Cerebellar nuclear complex (tissue), 1 donor: ENCODE data around the gene GTSF1L.

Experiments used
- DNase-seq, 2 experiments: peaks; one replicate each; lab custom pipeline; 2025; lab: John Stamatoyannopoulos, UW

Gene GTSF1L

DNA sequence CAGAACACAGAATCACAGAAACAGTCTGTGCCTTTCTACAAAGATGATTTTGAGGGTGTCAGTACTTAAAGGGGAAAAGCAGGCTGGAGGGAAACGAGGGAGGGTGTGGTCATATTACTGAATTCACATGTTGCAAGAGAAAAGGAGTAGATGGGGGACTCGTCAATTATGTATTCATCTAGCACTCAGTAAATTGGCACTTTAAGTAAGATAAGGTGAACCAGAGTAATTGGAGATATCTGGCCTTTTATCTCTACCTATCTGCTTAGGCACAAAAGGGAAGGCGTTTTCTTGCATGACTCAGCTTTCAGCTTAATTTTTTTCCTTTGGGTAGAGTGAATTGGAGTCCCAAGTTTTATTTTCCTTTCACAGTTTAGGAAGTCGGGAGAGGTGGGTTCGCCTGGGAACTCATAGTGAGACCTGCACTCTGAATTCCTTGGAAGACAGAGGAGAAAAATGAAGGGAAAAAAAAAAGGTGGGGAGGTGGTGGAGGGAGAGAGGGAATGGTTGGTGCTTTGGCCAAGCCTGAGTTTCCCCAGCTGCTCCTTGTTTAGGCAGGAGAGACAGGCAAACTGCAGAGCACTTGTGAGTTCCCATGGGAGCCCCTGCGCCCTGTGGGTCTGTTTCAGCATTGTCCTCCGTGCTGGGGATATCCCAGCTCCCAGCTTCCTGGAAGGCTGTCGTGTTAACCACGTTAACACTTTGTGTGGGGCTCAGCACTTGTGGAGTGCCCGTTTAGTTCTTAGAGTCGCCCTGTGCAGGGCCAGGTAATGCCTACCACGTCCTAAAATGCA is 19.7 kb upstream of the GTSF1L start:
- DNase-seq, result no peak

- no peak for DNase-seq
Observed at GRCh38 chr20:43744966-43745730, 18.3 kb upstream of the GTSF1L start.

DNA sequence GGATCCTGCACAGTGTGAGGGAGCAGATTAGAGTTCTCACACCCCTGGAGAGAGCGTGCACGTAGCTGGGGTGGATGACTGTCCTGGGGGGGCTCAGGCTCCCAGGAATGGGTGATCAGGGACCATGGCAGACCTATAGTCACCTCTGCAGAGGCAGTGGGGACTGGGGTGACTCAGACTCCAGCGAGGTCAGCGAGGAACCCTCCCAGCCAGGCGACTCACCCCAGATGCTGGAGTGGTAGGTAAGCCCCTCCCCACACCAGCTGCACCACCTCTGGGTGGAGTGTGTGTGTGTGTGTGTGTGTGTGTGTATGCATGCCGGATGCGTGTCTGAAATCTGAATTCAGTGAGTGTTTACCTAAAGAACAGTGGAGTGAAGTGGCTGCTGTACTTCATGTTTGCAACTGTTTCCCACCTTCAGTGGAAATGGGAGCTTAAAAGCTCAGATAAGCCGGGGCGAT is 17.4 kb upstream of the GTSF1L start:
- DNase-seq, result no peak

- DNase-seq, result no peak
Observed at GRCh38 chr20:43740642-43741041, 13.8 kb upstream of the GTSF1L start.

DNA sequence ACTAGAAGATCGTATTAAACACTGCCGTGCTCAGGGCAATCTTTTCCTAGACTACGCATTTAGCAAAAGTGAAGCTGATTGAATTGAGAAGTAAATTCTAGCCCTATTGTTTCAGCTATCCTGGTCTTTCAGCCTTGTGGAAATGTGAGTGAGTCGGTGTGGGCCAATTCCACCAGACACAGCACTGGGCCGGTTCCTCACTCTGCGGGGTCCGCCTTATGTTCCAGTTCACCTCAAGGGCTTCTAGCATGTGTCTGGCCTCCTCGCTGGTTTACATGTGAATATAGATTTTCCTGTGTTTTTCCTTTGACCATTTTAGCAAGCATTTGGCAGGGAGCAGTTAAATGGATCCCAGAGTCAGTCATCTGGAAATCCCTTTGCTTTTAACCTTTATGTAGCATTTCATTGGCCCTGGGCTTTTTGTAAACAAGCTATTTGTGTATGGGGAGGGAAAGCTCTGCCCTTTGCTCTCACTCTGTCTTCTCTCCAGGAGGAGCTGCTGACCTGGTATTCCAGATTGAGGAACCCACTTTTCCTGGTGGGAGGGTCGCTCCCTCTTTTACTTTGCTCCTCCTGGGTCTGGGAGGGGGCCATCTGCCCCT is 12.4 kb upstream of the GTSF1L start:
- DNase-seq, result no peak

- DNase-seq, result no peak
Observed at GRCh38 chr20:43737925-43738324, 11.1 kb upstream of the GTSF1L start.

GRCh38 chr20:43736588-43737158 is 9.9 kb upstream of the GTSF1L start:
- no peak for DNase-seq

- no peak for DNase-seq
Observed at GRCh38 chr20:43731927-43732326, 5.1 kb upstream of the GTSF1L start.

DNA sequence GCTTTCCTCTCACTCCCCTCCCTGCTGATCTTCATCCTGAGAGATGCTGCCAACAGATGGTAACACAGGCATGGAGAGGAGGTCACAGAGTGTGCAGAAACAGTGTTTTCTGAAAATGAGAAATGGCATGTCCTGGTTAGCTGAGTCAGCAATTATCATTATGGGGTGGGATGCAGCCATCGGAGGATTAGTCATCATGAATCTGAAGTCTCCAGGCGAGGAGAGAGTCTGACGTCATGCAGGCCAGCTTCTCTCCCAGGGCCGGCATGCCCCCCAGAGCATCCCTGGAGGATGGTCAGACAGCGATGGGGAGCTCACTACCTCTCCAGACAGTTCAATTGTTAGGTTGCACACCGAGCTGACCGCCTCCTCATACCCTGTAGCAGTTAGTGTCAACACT is 4.7 kb upstream of the GTSF1L start:
- DNase-seq, result no peak

DNA sequence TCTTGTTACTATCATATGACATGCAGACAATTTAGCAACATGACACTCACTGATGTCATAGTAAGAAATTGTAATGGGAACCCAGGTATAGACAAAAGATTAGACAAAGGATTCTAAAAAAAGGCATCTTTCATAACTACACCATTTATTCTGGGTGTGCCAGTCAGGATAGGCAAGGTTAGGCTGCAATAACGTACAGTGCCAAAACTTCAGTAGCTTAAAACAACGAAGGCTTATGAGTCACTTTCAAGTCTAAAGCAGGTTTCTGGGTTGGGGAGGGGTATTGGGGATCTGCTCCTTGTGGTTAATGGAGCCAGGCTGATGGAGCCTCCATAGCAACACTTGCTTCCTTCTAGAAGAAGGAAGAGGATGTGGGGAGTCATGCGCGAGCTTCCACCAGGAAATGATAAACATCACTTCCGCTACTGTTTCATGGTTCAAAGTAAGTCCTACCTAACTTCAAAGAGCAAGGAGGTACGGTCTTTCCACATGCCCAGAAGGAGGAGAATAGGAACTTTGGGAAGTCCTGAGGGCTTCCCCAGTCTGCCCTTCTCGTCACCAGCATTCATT is 2.0 kb upstream of the GTSF1L start:
- DNase-seq, result no peak

- no peak for DNase-seq
Observed at GRCh38 chr20:43727980-43728590, 1.3 kb upstream of the GTSF1L start.

GRCh38 chr20:43726333-43726732 is 469 bp downstream of the GTSF1L start:
- no peak for DNase-seq

- DNase-seq, result no peak
Observed at GRCh38 chr20:43725666-43726065, 1.1 kb downstream of the GTSF1L start.

DNA sequence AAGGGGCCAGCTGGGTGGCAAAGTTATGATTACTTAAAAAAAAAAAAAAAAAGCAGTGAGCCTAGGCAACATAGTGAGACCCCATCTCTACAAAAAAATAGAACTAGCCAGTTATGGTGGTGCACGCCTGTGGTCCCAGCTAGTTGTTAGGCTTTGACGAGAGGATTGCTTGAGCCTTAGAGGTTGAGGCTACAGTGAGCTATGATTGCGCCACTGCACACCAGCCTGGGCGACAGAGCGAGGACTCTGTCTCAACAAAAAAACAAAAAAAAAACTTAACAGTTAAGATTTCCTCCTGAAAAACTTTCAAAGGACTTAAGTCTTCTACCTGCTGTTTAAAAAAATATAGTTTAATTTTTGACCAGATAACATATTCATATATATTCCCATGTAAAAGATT is 2.4 kb downstream of the GTSF1L start:
- DNase-seq, result no peak

GRCh38 chr20:43723735-43724134 is 3.1 kb downstream of the GTSF1L start:
- no peak for DNase-seq

DNA sequence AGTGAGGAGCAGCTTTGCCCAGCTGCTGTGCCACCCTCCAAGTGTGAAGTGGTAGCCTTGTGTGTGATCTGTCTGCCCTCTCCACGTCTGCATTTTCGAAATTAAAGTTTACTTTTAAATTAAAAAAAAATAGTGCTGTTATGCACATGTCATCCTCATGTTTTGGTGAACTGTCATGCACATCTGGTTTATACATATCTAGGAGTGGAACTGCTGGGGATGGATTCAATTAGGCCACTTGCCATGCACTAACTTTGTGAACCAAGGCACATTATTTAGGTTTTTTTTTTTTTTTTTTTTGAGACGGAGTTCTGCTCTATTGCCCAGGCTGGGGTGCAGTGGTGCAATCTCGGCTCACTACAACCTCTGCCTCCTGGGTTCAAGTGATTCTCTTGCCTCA is 3.6 kb downstream of the GTSF1L start:
- DNase-seq, result no peak

DNA sequence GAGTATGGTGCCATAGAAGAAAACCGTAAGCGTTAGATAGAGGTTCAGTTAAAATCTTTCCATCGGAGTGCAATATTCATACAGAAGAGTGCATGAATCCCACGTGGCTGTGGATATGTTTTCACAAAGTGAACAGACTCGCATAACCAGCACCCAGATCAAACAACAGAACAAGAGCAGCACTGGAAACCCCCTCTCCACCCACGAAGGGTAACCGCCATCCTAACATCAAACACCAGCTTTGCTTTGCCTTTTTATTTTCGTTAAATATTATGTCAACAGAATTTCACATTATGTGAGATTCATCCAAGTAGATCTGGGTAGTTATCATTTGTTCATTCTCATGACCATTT is 4.7 kb downstream of the GTSF1L start:
- no peak for DNase-seq

GRCh38 chr20:43721429-43722152 is 5.2 kb downstream of the GTSF1L start:
- DNase-seq, result no peak

DNA sequence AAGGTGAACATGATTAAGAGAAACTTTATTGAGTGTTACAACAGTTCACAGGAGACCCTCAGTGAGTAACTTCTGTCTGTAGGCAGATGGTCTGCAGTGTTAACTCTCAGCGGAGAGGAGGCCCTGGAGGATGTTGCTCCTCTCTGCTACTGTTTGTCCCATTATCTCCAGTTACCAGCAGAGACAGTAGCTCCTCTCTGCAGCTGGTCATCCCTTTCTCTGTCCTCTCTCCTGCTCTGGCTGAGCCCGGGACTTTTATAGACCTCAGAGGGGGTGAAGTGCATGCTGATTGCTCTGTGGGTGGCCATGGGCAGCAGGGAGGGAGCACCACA is 5.7 kb downstream of the GTSF1L start:
- DNase-seq, result no peak

GRCh38 chr20:43720007-43720406 is 6.8 kb downstream of the GTSF1L start:
- no peak for DNase-seq

DNA sequence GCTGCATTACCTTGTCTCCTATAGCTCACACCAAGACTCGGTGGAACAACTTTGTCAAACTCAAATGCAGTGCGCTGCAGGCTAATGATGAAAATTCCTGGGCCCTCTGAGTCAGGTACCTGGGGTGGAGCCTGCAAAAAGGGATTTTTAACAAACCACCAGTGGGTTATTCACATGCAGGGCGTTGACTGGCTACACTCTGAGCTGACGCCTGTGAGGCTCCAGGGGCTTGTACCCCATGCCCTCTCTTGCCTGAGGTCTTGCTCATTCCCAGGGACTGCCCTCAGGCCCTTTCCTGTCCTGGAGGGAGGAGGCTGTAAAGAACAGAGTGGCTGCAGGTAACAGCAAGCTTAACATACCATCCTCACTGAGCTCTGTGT is 9.2 kb downstream of the GTSF1L start:
- DNase-seq, result no peak
